Astrocyte (in vitro differentiated cells and primary cell): ENCODE data around the gene PEAK3. TPM values are rescaled to one million over a fixed set of nuclear protein-coding genes. Genes with fewer than 3 reads are reported as not detected.

Experiments
- DNase-seq: peaks from one replicate; pipeline ENCODE4 v3.0.0-alpha.2; 2010; ENCODE audit warnings: low read depth
- FAIRE-seq: peaks from 2 replicates; lab custom pipeline; 2011; peaks lifted over from hg19 to GRCh38; lab: Jason Lieb, UNC
- H2AFZ ChIP-seq: 2 replicates; pipeline ENCODE4 v1.6.0; 2012; ENCODE audit warnings: low read depth, low read length, inconsistent platforms
- H3K27ac ChIP-seq: 2 replicates; pipeline ENCODE4 v1.5.1; 2011; ENCODE audit warnings: low read depth, low read length, inconsistent platforms
- H3K27me3 ChIP-seq: 2 replicates; pipeline ENCODE4 v1.6.0; 2011; ENCODE audit warnings: low read length, inconsistent platforms; ENCODE audit not compliant: insufficient read depth
- H3K36me3 ChIP-seq: 2 replicates; pipeline ENCODE4 v1.5.1; 2011; ENCODE audit warnings: low read length, inconsistent platforms; ENCODE audit not compliant: insufficient read depth
- H3K4me1 ChIP-seq: 2 replicates; pipeline ENCODE4 v1.5.1; 2011; ENCODE audit warnings: low read length, inconsistent platforms; ENCODE audit not compliant: insufficient read depth
- H3K4me2 ChIP-seq: 2 replicates; pipeline ENCODE4 v1.6.0; 2012; ENCODE audit warnings: low read length, inconsistent platforms
- H3K4me3 ChIP-seq: 2 replicates; pipeline ENCODE4 v1.5.1; 2011; ENCODE audit warnings: low read depth, mild to moderate bottlenecking, low read length, inconsistent platforms; ENCODE audit not compliant: insufficient read depth
- H3K79me2 ChIP-seq: 2 replicates; pipeline ENCODE4 v1.6.0; 2012; ENCODE audit warnings: mild to moderate bottlenecking, low read length, inconsistent platforms; ENCODE audit not compliant: insufficient read depth
- H3K9ac ChIP-seq: 2 replicates; pipeline ENCODE4 v1.6.0; 2012; ENCODE audit warnings: mild to moderate bottlenecking, low read length, inconsistent platforms
- H3K9me3 ChIP-seq: 2 replicates; pipeline ENCODE4 v1.5.1; 2012; ENCODE audit warnings: low read depth, mild to moderate bottlenecking, low read length, inconsistent platforms; ENCODE audit not compliant: insufficient read depth
- H4K20me1 ChIP-seq: 2 replicates; pipeline ENCODE4 v1.6.0; 2012; ENCODE audit warnings: low read length, inconsistent platforms; ENCODE audit not compliant: insufficient read depth
- H3K27ac Mint-ChIP-seq: one replicate; pipeline ENCODE4 v1.8.0; 2021; ENCODE audit warnings: mild to moderate bottlenecking, mixed read lengths; ENCODE audit not compliant: unreplicated experiment
- H3K27me3 Mint-ChIP-seq: one replicate; pipeline ENCODE4 v1.8.0; 2021; ENCODE audit warnings: low read depth, mixed read lengths; ENCODE audit not compliant: unreplicated experiment
- H3K36me3 Mint-ChIP-seq: one replicate; pipeline ENCODE4 v1.8.0; 2021; ENCODE audit warnings: low read depth, mixed read lengths; ENCODE audit not compliant: unreplicated experiment
- H3K4me1 Mint-ChIP-seq: one replicate; pipeline ENCODE4 v1.8.0; 2021; ENCODE audit warnings: low read depth, mixed read lengths; ENCODE audit not compliant: unreplicated experiment
- H3K4me3 Mint-ChIP-seq: one replicate; pipeline ENCODE4 v1.8.0; 2021; ENCODE audit warnings: mild to moderate bottlenecking, moderate library complexity, mixed read lengths; ENCODE audit not compliant: unreplicated experiment
- H3K9me3 Mint-ChIP-seq: one replicate; pipeline ENCODE4 v1.8.0; 2021; ENCODE audit warnings: mild to moderate bottlenecking, mixed read lengths; ENCODE audit not compliant: unreplicated experiment
- CTCF ChIP-seq: IDR thresholded peaks from 2 replicates; pipeline ENCODE4 v1.5.1; 2011; ENCODE audit warnings: low read depth, mild to moderate bottlenecking, inconsistent platforms, low read length, moderate library complexity; ENCODE audit not compliant: insufficient read depth
- EZH2 ChIP-seq: IDR thresholded peaks from 2 replicates; pipeline ENCODE4 v1.6.1; 2012; ENCODE audit warnings: mild to moderate bottlenecking, low read length, inconsistent platforms; ENCODE audit not compliant: insufficient read depth
- total RNA-seq: library from RNA; stranded (reverse); gene quantifications from 2 replicates; pipeline ENCODE4 v1.2.1, GENCODE V29; 2021

Gene PEAK3
- total RNA-seq, 1 donor from 2014 or later: 0.18 TPM

GRCh38 chr19:2250766-2251105 lies 31.2 kb downstream of the PEAK3 start:
- FAIRE-seq (no peak), DNase-seq (no peak)
- H3K4me1 ChIP-seq: peaks cover 7% of the 10 kb centered on the region
- Mint-ChIP-seq H3K27ac (no peak overlapping the region), H3K4me1 (no peaks in the 10 kb centered on the region), H3K27me3 (peaks cover 3% of the 10 kb centered on the region), H3K4me3 (no peak overlapping the region), H3K36me3 (peaks cover 1% of the 10 kb centered on the region), H3K9me3 (no peaks in the 10 kb centered on the region)
- peaks cover 4% of the 10 kb centered on the region for H3K36me3 ChIP-seq
- H3K27me3 ChIP-seq: peaks cover 22% of the 10 kb centered on the region
- no peak overlapping the region for H3K27ac ChIP-seq
- no peak overlapping the region for H3K9ac ChIP-seq
- H4K20me1 ChIP-seq: peaks cover 61% of the 10 kb centered on the region
- H2AFZ ChIP-seq: no peak overlapping the region
- H3K79me2 ChIP-seq: peaks cover 6% of the 10 kb centered on the region
- TF ChIP-seq CTCF: no peak
- TF ChIP-seq EZH2: peak; percentile 21
- H3K9me3 ChIP-seq: no peaks in the 10 kb centered on the region
- H3K4me3 ChIP-seq: no peak overlapping the region
- no peak overlapping the region for H3K4me2 ChIP-seq

- Mint-ChIP-seq H3K27ac (no peak overlapping the region), H3K36me3 (peaks cover 1% of the 10 kb centered on the region), H3K27me3 (peaks cover 3% of the 10 kb centered on the region), H3K9me3 (no peaks in the 10 kb centered on the region), H3K4me1 (no peaks in the 10 kb centered on the region), H3K4me3 (no peak overlapping the region)
- DNase-seq (no peak), FAIRE-seq (no peak)
- TF ChIP-seq EZH2: peak; percentile 43
- no peak for TF ChIP-seq CTCF
- H2AFZ ChIP-seq: no peak overlapping the region
- H3K27me3 ChIP-seq: peaks cover 22% of the 10 kb centered on the region
- no peak overlapping the region for H3K9ac ChIP-seq
- H3K4me3 ChIP-seq: no peak overlapping the region
- peaks cover 7% of the 10 kb centered on the region for H3K4me1 ChIP-seq
- H3K36me3 ChIP-seq: peaks cover 8% of the 10 kb centered on the region
- H3K27ac ChIP-seq: no peak overlapping the region
- no peak overlapping the region for H3K4me2 ChIP-seq
- H4K20me1 ChIP-seq: peaks cover 67% of the 10 kb centered on the region
- peaks cover 6% of the 10 kb centered on the region for H3K79me2 ChIP-seq
- H3K9me3 ChIP-seq: no peaks in the 10 kb centered on the region
These were observed 31.9 kb downstream of the PEAK3 start for GRCh38 chr19:2249880-2250765.
